Measurements from ENCODE around the gene RNU1-3.
"Not testable (repeated sequence)": the region's sequence is repeated elsewhere in the genome, so short reads cannot be mapped to it uniquely, and the experiment has no call there.

Gene RNU1-3

DNA sequence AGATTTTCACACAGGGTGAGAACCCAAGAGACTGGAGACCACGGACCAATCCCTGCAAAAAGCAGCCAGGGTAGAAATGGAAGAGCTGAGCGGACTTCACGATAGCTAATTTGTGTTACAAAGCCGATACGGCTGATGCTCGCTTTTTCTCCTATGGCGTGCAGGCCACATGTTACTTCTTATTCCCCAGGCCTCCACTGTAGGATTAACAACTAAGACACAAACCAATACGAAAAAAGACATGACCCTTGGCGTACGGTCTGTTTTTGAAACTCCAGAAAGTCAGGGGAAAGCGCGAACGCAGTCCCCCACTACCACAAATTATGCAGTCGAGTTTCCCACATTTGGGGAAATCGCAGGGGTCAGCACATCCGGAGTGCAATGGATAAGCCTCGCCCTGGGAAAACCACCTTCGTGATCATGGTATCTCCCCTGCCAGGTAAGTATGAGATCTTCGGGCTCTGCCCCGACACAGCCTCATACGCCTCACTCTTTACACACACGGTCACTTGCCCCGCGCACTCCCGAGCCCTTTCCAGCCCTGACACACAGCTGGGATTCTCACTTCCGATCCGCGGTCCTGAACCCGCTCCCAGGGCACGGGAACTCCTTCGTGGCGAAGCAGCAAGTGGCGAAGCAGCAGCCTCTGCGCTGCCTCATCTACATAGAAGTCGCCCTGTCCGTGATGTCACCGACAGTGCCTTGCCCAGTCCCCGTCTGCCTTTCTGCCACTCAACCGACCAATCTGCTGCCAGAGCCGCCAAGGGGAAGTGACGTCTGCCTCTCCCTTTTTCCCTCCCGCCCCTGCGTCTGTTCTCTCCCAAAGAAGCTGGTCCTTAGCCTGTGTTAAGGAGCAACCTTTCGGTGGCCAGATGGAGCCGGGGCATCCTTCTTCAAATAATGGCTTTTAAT, at the start of gene RNU1-3:
Gene RNU1-3, minus strand, starts transcription at position 447 of the 912 bp plus-strand sequence.
- not testable (repeated sequence) for DNase-seq

DNA sequence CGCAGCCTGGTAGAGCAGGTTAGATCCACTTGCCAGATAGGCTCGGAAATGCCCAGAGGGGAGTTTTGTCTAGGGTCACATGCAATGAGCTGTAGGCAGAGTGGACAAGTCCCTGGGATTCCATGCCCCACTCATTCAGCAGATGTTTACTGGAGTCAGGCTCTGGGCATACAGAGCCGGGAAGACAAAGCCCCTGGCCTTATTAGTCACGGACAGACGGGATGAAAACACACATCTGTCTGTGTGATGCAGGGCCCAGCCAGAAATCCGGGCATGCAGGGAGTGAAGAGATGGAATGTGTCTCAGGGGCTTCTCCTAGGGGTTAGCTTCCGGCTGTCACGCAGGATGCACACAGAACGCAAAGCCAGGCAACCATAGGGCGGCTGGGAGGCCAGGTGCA, 46.7 kb upstream of the RNU1-3 start:
- DNase-seq, result not testable (repeated sequence)

DNA sequence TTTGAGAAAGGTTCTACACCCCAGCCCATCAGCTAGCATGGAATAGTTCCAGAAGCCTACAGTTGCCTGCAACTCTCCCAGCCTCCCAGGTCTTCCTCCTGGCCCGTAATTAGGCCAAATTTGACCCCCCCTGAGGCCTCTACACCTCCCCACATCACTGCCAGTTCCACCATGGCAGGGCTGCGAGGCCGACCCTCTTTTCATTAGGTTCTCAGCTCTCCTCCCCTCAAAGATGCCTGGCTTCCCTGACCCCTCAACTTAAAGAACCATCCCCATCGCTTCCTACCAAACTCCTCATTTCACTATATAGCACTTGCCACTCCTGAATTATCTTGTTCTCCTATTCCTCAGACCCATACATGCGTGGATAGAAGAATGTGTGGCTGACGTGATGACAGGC, 46.2 kb upstream of the RNU1-3 start:
- not testable (repeated sequence) for DNase-seq

DNA sequence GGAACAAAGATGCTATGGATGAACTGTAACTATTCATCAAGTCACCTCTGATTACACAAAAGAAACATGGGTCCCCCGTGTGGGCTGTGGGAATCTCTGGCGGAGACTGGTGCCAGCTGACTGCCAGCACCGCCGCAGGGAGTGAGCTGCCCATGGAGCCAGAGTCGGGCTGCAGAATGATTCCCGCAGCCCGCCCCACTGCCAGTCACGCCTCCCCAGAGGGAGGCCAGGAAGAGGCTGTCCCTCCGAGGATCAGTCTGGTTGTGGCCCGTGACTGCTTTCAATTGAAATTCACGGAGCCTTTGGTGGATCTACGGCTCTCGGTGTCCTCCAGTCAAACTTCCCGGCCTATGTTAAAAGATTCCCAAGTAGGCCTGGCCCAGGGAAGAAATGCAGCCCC, 45.8 kb upstream of the RNU1-3 start:
- not testable (repeated sequence) for DNase-seq

DNA sequence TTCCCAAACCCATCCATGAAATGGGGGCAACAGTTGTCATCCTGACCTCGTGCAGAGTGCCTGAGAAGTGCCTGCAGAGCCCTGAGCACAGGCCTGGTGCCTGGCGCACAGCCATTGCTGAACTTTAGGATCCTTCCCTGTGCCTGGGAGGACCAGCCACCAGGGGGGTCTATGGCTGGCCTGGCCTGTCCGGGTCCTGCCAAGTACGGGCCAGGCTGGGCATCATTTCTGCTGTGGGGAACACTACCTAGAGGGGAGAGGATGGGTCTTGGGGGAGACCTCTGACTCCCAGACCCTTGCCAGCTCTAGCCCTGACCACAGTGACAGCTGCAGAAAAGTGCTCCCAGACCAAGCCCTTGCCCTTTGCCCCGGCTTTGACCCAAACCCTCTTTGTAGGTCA, 45.4 kb upstream of the RNU1-3 start:
- not testable (repeated sequence) for DNase-seq

DNA sequence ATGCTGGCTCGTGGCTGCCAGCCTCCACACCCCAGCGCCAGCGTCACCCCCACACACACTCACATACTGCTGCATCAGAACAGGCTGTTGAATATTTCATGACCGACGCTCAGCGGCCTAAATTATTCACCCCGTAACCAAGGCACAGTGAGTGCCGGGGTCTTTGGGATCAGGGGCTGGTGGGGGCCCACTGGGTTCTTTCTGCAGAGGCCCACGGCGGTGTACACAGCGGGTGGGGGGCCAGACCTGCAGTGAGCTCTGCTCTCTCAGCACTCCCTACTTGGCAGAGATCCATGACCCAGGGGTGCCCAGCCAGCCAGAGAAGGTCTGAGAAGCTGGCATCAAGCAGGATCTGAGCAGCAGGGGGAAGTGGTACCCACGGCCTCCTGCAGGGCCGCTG, 43.9 kb upstream of the RNU1-3 start:
- not testable (repeated sequence) for DNase-seq

DNA sequence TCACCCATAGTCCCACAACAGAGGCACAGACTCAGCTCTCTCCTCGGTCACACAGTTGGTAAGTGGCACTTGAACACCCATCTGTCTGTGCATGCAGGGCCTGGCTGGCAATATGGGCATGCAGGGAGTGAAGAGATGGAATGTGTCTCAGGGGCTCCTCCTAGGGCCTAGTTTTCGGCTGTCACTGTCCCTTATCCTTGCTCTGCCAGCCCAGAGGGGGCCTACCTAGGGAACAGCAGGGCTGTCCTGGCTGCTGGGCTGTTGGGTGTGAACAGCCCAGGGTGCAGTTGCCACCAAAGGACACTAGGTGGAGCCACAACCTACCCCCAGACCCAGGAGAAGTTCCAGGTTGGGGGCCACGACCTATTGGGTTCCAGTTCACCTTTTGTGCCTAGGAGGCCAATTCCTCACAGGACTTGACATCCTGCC, 42.9 kb upstream of the RNU1-3 start:
- DNase-seq, result not testable (repeated sequence)

DNA sequence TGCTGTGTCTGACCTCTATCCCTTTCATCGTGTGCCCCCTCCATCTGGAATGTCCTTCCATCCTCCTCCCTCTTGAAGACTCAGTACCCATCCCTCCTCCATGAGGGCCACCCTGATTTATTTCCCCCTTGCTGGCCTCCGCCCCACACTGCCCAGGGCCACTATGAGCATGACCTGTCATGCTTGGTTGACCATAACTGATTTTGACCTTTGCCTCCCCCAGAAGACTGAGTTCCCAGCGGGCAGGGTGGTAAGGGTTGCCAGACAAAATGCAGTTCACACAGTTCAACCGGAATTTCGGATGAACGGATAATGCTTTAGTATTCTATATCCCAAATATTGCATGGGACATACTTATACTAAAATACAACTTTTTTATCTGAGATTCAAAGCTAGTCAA, 42.0 kb upstream of the RNU1-3 start:
- not testable (repeated sequence) for DNase-seq

DNA sequence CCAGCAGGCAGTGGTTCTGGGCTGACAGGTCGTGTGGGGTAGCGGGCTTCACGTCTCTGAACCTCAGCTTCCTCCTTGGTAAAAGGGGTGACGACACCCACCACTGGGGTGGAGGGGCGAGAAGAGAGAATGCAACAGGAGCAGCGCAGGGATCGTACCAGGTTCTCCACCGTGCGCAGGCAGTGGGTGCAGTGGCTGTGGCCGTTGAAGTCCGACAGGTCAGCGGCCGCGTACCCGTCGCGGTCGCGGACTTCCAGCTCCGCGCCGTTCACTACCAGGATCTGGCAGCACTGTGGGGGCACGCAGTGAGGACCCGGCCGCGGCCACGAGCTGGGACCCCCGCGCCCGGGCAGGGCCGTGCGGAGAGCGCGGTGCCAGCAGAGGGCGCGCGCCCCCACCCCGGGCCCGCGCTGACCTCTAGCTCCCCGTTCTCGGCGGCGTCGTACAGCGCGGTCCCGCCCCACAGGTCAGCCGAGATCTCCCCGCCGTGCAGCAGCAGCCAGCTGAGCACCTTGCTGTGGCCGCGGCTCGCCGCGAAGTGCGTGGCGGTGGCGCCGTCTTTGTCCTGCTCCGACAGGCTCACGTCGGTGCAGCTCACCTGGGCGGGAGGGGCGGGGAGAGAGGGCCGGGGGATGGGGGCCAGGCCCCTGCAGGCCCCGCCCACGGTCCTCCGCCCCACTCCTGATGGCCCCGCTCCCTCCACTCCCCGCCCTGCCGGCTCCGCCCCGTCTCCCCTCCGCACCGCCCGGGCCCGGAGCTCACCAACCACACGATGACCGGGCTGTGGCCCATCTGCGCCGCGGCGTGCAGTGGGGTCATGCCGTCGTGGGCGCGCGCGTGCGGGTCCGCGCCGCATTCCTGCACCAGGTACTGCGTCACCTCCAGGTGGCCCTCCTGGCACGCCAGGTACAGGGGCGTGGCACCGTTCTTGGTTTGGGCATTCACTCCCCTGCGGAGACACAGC, 40.7 kb upstream of the RNU1-3 start:
- not testable (repeated sequence) for DNase-seq

DNA sequence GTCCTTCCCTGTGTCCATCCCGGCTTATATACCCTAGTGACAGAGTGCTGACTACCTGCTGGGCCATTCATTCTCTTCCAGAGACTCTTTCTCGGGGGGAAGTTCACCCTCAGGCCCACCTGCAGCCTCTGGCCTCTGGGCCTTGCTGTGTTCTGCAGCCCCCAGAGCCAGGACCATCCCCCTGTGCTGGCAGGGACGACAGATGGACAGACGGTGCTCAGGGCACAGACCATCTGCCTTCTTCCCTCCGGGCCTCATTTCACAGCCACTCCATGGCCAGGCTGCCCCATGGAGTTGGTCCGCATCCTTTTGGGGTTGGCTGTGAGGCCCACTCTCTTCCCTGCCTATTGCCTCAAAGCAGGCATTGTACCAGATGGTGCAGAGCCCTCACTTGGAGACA, 39.6 kb upstream of the RNU1-3 start:
- not testable (repeated sequence) for DNase-seq

DNA sequence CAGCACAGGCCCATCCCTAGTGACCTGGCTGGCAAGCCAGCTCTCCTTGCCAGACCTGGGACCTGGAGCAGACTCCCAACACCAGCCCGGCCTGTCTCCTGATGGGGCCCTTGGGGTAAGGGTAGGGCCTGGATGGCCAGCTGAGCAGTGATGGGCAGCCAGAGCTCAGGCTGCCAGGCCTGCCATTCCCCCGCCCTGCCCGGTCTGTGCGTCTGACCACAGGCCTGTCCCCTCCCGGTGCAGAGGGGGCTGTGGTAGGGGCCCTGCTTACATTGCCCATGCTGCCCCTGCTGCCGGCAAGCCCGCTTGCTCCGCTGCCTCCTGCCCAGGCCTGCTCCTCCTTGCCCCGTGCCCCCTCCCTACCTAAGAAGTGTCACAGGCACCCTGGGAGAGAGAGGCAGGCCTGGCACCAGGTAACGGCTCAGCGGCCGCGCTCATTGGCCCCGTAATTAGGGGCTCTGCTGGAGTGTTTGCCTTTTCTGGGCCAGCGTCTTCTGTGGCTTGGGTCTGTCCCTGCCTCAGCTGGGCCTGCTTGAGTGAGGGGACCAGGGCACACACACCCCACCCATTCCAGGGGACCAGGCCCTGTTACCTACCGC, 37.9 kb upstream of the RNU1-3 start:
- DNase-seq, result not testable (repeated sequence)

DNA sequence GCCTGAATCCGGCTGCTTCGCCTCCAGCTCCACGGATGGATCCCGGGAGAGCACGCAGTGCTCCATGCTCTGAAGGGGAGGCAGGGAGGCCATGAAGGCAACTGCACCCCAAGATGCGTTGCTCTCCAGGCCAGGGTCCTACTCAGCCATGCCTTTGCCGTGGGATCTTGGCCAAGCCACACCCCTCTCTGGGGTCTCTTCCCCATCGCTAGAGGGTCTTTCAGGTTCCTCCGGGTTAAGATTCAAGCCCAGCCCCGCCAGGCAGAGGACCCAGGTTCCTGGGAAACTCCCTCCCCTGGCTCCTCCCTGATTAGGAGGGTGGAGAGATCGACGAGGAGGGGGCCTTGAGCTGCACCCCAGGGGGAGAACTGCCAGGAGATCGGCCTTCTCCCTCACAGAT, 37.3 kb upstream of the RNU1-3 start:
- DNase-seq, result not testable (repeated sequence)

DNA sequence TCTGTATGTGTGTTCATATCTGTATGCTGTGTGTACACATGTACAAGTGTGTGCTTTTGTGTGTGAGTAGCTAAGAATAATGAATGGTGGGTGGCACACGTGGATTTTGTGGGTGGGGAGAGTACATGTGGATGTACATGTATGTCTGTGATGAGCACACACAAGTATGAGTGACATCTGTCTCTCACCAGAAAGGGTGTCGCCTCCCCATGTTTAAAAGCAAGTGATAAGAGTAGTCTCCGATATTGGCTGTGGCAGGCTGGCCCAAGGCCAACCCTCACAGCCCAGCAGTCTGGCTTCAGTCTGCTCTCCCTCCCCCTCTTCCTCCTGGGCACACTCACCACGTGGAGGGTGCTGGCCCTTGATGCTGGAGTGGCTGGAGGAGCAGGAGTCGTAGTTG, 36.9 kb upstream of the RNU1-3 start:
- not testable (repeated sequence) for DNase-seq

DNA sequence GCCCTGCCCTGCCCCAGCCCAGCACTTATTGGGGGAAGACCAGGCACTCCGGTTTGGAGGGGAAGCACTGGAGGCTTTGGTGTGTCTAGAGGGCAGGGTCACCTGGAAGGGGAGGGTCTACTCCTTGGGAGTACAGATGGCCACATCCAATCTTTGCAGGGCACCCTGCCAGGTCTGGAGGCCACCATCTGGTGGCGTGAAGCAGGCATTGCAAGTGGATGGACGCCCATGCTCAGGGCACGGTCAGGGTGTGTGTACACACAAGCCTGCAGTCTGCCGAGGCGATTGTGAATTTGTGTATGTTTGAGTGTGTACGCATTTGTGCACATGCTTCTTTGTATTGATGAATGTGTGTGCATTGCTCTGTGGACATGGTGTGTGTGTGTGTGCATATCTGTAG, 36.4 kb upstream of the RNU1-3 start:
- DNase-seq, result not testable (repeated sequence)

DNA sequence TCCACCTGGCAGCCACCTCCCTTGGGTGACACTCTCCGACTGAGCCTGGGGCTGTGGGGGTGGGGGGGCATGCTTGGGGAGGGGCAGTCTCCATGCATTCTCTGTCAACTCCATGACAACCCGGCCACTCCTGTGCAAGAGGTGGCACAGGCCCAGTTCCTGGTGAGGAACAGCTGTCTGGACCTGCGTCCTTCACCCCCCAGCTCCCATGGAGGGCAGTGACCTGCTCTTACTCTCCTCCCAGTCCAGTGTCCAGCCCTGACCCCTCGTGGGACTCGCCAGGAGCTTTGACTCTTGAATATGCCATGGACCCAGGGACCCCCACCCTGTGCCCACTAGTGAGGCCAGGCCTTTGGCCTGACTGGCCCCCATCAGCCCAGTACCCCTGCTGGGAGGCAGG, 35.5 kb upstream of the RNU1-3 start:
- DNase-seq, result not testable (repeated sequence)

DNA sequence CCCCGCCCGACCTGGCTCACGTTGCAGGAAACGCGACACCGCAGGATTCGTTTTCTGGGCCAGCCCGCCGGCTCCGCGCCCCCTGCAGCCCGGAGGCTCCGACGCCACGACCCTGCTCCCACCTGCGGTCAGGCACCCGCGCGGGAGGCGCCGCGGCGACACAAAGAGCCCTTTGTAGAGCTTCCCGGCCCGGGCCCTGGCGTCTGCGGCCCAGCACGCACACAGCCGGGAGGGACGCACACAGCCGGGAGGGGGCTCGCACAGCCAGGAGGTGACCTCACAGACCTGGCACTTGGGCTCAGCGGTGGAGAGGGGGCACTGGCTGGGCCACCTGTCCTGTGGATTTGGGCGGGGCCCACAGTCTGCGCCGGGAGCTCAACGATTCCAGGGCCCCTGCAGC, 34.4 kb upstream of the RNU1-3 start:
- not testable (repeated sequence) for DNase-seq

DNA sequence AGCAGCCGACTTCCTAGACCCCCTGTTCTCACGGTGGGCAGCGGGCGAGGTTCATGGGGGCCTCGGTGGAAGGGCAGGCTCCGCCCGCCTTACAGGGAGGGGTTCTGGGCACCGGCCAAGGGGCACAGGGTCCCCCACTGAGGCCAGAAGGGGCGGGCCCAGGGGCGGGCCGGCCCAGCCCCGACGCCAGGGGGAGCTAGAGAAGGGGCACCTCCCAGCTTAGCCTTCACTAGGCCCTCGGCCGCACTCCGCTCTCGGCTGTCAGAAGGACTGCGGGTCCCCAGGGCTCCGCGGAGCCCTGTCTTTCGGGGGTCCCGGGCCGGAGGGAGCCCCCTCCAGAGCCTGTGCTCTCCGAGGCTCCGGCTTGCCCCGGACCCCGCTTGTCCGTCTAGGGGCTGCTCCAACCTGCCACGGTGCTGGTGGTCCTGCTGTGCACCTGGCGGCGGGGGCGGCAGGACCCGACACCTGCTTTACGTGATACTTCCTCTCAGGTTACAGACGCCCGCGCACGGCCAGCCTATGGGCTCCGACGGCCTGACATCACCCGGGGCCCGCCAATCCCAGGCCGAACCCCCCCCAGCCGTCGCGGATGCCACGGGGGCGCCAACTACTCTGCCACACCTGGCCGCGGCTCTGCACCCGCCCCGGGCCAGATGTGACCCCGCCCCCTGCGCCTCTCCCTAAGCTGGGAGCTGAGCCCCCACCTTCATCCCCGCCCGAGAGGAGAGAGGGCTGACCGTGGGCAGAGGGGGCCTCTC, 33.6 kb upstream of the RNU1-3 start:
- not testable (repeated sequence) for DNase-seq

DNA sequence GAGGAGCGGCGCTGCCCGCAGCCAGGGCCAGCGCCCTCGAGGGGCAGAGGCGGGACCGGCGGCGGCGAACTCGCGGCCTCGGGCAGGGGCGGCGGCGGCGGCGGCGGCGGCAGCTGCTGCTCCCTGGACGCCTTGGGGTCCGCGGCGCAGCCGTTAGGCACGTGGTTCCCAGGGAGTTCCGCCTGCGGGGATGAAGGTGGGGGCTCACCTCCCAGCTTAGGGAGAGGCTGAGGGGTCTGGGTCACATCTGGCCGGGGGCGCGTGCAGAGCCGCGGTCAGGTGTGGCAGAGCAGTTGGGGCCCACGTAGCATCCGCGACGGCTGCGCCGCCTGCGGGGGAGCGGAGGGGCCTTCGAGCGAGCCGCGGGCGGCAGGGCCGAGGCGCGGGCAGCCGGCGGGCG, 32.7 kb upstream of the RNU1-3 start:
- not testable (repeated sequence) for DNase-seq

DNA sequence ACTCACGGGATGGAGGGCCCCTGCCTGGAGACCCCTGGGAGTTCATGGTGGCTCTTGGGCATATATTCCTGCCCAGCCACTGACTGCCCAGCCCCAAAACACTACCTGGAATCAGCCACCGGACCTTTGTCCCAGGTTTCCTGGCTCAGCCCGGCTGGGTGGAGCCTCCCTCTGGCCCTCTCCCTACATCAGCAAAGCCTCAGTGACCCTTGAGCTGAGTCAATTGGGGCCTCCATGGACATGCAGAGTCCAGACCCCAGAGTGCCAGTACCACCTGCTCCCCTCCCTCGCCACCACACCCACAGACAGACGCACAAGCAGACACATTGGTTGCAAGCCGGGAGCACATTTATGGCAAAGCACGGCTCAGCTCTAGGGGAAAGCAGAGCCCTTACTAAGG, 30.4 kb upstream of the RNU1-3 start:
- DNase-seq, result not testable (repeated sequence)

DNA sequence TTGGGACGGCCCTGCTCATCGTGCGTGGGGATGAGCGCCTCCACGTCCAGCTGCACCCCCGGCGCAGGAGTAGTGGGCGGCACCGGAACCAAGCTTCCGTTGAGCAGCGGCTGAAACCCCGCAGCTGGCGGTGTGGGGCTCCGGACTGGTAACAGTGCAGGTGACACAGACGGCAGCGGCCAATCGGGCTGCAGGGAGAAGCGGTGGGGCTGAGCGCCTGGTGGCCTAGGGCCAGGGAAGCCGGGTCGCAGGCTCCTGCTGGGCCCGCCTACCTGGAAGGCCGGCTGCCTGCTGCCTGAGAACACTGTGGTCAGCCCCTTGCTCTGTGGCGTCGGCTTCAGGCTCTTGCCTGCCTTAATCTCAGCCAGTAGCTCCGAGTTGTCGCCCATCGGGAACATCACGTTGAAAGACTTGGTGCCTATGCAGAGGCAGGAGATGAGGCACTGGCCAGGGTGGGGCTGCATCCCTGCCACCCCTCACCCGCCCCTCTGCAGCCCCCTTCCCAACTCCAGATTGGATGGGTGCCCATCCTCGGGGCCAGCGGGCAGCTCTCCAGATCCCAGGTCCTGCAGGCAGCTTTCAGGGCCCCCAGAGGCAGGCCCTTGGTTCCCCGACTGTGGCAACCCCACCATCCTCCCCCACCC, 29.9 kb upstream of the RNU1-3 start:
- not testable (repeated sequence) for DNase-seq

DNA sequence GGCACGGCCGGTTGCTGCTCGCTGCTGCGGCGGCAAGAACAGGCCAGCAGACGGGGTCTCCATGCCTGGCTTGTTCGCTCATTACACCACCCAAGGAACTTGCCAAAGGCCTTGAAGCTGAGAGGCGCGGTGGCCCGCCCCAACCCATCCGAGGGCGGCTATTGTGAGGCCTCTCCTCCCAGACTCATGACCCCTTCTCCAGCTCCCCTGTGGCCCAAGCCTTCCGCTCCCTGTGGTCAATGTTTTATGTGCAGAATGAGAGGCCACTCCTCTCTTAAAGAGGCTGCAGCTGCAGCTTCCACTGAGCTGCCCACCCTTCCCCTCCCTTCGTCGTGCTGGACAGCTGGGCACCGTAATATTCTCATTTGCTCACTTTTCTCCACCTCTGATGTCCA, 27.6 kb upstream of the RNU1-3 start:
- not testable (repeated sequence) for DNase-seq
